Measurements from ENCODE around the gene KCNJ6.

The KCNJ6 gene

DNA sequence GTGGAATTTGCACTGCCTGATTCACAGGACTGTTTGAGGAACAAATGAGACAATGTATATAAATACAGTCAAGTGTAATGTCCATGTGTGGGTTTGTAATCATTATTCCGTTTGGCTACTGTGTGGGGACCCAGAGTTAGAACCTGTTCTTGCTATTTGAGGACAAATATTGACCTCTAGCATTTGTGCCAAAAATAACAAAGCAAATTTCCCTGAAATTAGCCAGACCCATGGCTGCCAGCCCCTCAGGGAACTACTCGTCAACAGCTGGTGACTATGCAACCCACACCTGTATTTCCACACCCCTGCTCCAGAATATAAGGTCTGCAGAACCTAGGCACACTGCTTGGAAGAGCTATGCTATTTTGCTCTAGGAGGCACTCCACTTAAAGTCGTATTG lies 70.7 kb downstream of the KCNJ6 start:
- Histone ChIP-seq H3K79me2 (ENCODE audit: insufficient read depth, low read length) (no peaks in the 10 kb centered on the region), H4K20me1 (ENCODE audit: insufficient read depth, low read length) (no peaks in the 10 kb centered on the region), H3K9me3 (ENCODE audit: low read length) (no peaks in the 10 kb centered on the region), H3K4me1 (ENCODE audit: insufficient read depth, low read length, severe bottlenecking) (no peaks in the 10 kb centered on the region), H2AFZ (ENCODE audit: low read length) (no peak overlapping the region), H3K27ac (ENCODE audit: low read depth, low read length, poor library complexity, severe bottlenecking) (no peak overlapping the region), H3K27me3 (ENCODE audit: insufficient read depth, low read length) (no peaks in the 10 kb centered on the region), H3F3A (ENCODE audit: insufficient read depth, low read length) (no peaks in the 10 kb centered on the region), H3K9ac (ENCODE audit: low read length) (no peak overlapping the region), H3K4me3 (ENCODE audit: low read depth, low read length, poor library complexity, severe bottlenecking) (no peak overlapping the region), H3K9me2 (ENCODE audit: low read depth, low read length) (no peaks in the 10 kb centered on the region), H3K4me2 (ENCODE audit: low read length) (no peak overlapping the region), H3K36me3 (ENCODE audit: insufficient read depth, low read length) (no peaks in the 10 kb centered on the region)
- TF ChIP-seq CTCF (IDR thresholded peaks at IDR 0.05; ENCODE audit: low read length) = no peak
- TF ChIP-seq EZH2 (IDR thresholded peaks at IDR 0.05; ENCODE audit: borderline replicate concordance, low read length) = no peak

DNA sequence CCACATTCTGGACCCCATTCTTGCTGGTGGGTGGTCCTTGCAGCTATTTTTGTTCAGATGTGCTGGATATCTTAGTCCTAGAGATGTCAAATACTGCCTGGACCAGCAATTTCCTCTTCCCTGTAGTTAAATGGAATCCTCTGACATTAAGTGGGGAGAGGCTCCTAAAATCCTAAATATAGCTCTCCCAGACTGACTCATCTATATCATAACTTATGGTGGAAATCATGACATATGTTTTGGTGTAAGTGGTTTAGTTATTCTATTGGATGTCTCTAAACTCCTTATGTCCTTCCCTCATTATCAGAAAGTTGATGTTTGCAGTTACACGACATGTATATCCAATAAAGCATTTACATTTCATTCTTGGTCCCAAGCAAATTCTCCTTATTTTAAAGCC lies 73.1 kb downstream of the KCNJ6 start:
- Histone ChIP-seq H3K4me3 (ENCODE audit: low read depth, low read length, poor library complexity, severe bottlenecking) (no peak overlapping the region), H3K4me2 (ENCODE audit: low read length) (no peak overlapping the region), H3K9me3 (ENCODE audit: low read length) (no peaks in the 10 kb centered on the region), H3K27me3 (ENCODE audit: insufficient read depth, low read length) (no peaks in the 10 kb centered on the region), H2AFZ (ENCODE audit: low read length) (no peak overlapping the region), H3K4me1 (ENCODE audit: insufficient read depth, low read length, severe bottlenecking) (no peaks in the 10 kb centered on the region), H3K9me2 (ENCODE audit: low read depth, low read length) (no peaks in the 10 kb centered on the region), H4K20me1 (ENCODE audit: insufficient read depth, low read length) (no peaks in the 10 kb centered on the region), H3K36me3 (ENCODE audit: insufficient read depth, low read length) (no peaks in the 10 kb centered on the region), H3F3A (ENCODE audit: insufficient read depth, low read length) (no peaks in the 10 kb centered on the region), H3K9ac (ENCODE audit: low read length) (no peak overlapping the region), H3K27ac (ENCODE audit: low read depth, low read length, poor library complexity, severe bottlenecking) (no peak overlapping the region), H3K79me2 (ENCODE audit: insufficient read depth, low read length) (no peaks in the 10 kb centered on the region)
- no peak for TF ChIP-seq CTCF (IDR thresholded peaks at IDR 0.05; ENCODE audit: low read length)
- TF ChIP-seq EZH2 (IDR thresholded peaks at IDR 0.05; ENCODE audit: borderline replicate concordance, low read length) = no peak

- H3K4me2 ChIP-seq (ENCODE audit: low read length) = no peak overlapping the region
- H3K9me2 ChIP-seq (ENCODE audit: low read depth, low read length) = no peaks in the 10 kb centered on the region
- H3F3A ChIP-seq (ENCODE audit: insufficient read depth, low read length) = no peaks in the 10 kb centered on the region
- no peak overlapping the region for H3K4me3 ChIP-seq (ENCODE audit: low read depth, low read length, poor library complexity, severe bottlenecking)
- H3K9me3 ChIP-seq (ENCODE audit: low read length) = no peaks in the 10 kb centered on the region
- H3K9ac ChIP-seq (ENCODE audit: low read length) = no peak overlapping the region
- H3K4me1 ChIP-seq (ENCODE audit: insufficient read depth, low read length, severe bottlenecking) = no peaks in the 10 kb centered on the region
- H3K27me3 ChIP-seq (ENCODE audit: insufficient read depth, low read length) = no peaks in the 10 kb centered on the region
- H2AFZ ChIP-seq (ENCODE audit: low read length) = no peak overlapping the region
- H4K20me1 ChIP-seq (ENCODE audit: insufficient read depth, low read length) = no peaks in the 10 kb centered on the region
- H3K79me2 ChIP-seq (ENCODE audit: insufficient read depth, low read length) = no peaks in the 10 kb centered on the region
- no peak for TF ChIP-seq EZH2 (IDR thresholded peaks at IDR 0.05; ENCODE audit: borderline replicate concordance, low read length)
- TF ChIP-seq CTCF (IDR thresholded peaks at IDR 0.05; ENCODE audit: low read length) = no peak
- H3K36me3 ChIP-seq (ENCODE audit: insufficient read depth, low read length) = no peaks in the 10 kb centered on the region
- no peak overlapping the region for H3K27ac ChIP-seq (ENCODE audit: low read depth, low read length, poor library complexity, severe bottlenecking)
Observed at GRCh38 chr21:37842163-37842919, 73.9 kb downstream of the KCNJ6 start.
